ENCODE data around the gene STON2. TPM values are rescaled to one million over a fixed set of nuclear protein-coding genes. Genes with fewer than 3 reads are reported as not detected.

Gene STON2
- total and polyA plus RNA-seq, 2 of the 8 experiments (the other 6 are each of a cell fraction or from before 2014, with no cell fraction given), result 8.9 to 50.0 TPM

DNA sequence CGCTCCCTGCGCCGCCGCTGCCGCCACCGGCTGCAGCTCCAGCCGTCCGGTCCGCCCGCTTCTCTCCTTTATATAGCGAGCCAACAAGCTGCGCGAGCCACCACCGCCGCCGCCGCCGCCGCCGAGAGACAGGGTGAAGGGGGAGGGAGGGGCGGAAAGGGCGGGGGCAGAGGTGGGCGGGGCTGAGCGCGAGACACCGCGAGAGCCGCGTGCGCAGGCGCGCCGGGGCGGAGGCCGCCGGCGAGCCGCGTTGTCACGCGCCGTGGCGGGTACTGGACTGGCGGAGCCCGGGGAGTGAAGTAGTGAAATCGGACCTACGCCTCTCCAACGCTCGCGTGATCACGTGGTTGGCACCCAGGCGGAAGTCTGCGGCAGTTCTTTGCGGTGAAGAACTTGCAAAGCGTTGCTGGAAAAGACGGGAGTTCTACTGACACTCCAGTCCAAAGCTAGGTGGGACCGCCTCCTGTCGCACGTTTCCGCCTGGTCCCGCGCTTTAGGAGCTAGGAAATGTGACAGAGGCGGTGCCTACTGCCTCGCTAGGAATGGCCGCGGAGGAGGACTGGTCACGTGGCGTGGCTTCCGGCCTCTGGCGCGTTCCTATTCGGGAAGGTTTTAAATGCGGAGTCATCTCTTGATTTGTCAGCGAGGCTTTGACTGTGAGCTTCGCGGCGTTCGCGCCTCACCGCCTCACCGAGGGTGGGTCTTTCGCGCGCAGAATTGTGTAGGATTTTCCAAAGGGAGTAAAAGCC, 179.1 kb downstream of the STON2 start, which contains the start of gene GTF2A1 (continued):
- TF ChIP-seq, protein P1, sequence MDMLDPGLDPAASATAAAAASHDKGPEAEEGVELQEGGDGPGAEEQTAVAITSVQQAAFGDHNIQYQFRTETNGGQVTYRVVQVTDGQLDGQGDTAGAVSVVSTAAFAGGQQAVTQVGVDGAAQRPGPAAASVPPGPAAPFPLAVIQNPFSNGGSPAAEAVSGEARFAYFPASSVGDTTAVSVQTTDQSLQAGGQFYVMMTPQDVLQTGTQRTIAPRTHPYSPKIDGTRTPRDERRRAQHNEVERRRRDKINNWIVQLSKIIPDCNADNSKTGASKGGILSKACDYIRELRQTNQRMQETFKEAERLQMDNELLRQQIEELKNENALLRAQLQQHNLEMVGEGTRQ (IDR thresholded peaks at IDR 0.05; ENCODE audit: low read length), result peak; percentile 94
- TF ChIP-seq SIX5 (IDR thresholded peaks at IDR 0.05; ENCODE audit: low read depth, low read length) (peak; percentile 36; the same call in 1 of the 2 replicates), SIN3A (conservative IDR thresholded peaks at IDR 0.05 in 1 of 2, IDR thresholded peaks at IDR 0.05 in 1 of 2; ENCODE audit: low read depth in 1 of 2, low read length in 2 of 2) (peak in 1 of 2 experiments; percentile 83; a peak in 2 of 4 replicates), ATF2 (IDR thresholded peaks at IDR 0.05; ENCODE audit: low read length) (no peak), PHF8 (conservative IDR thresholded peaks at IDR 0.05; ENCODE audit: low read depth, low read length) (no peak), GTF2F1 (IDR thresholded peaks at IDR 0.05; ENCODE audit: borderline replicate concordance, low read depth, low read length) (no peak; the same call in 1 of the 2 replicates), HDAC2 (IDR thresholded peaks at IDR 0.05; ENCODE audit: borderline replicate concordance in 1 of 2, low read depth in 2 of 2, low read length in 2 of 2) (no peak), EZH2 (IDR thresholded peaks at IDR 0.05; ENCODE audit: low read depth, low read length, severe bottlenecking) (no peak), CHD2 (IDR thresholded peaks at IDR 0.05; ENCODE audit: low read length) (peak; percentile 83), KDM4A (IDR thresholded peaks at IDR 0.05; ENCODE audit: low read depth, low read length, severe bottlenecking) (peak; percentile 94), TCF12 (IDR thresholded peaks at IDR 0.05; ENCODE audit: low read depth, low read length) (no peak), RBBP5 (IDR thresholded peaks at IDR 0.05; ENCODE audit: borderline replicate concordance, low read depth, low read length) (no peak), CBX5 (IDR thresholded peaks at IDR 0.05; ENCODE audit: low read depth, low read length) (no peak), POLR2A (IDR thresholded peaks at IDR 0.05; ENCODE audit: control extremely low read depth in 1 of 2, low read depth in 2 of 2, low read length in 2 of 2) (peak; percentile 92 to 99), CEBPB (IDR thresholded peaks at IDR 0.05; ENCODE audit: low read depth, low read length) (no peak), GABPA (IDR thresholded peaks at IDR 0.05; ENCODE audit: borderline replicate concordance, insufficient read depth, low read length) (no peak), CHD1 (IDR thresholded peaks at IDR 0.05; ENCODE audit: low read depth, low read length) (no peak), POU5F1 (IDR thresholded peaks at IDR 0.05; ENCODE audit: low read depth, low read length) (no peak)

Measured in H1 (cell line).